Neural progenitor cell (in vitro differentiated cells): ENCODE measurements around the gene PIK3R2.

Experiments used
- CTCF ChIP-seq: fragments of 200-600 bp; sonication (generic); IDR thresholded peaks from 2 replicates; pipeline ENCODE4 v1.5.1; 2017; ENCODE audit warnings: antibody characterized with exemption, mild to moderate bottlenecking
- EZH2 ChIP-seq: fragments of 200-600 bp; sonication (generic); IDR thresholded peaks from 2 replicates; pipeline ENCODE4 v1.6.1; 2017; ENCODE audit warnings: antibody characterized with exemption, mild to moderate bottlenecking, moderate library complexity
- EZH2phosphoT487 ChIP-seq: fragments of 200-600 bp; sonication (generic); IDR thresholded peaks from 2 replicates; pipeline ENCODE4 v1.6.1; 2017; ENCODE audit warnings: antibody characterized with exemption

GRCh38 chr19:18196511-18196845, 43.5 kb downstream of the PIK3R2 start:
- TF ChIP-seq CTCF (no peak), EZH2 (no peak), EZH2phosphoT487 (no peak)
